NCI-H526 treated with DMSO at 0.1 percent for 48 hours (cell line): Measurements from ENCODE around the gene TMEM204.
"Not testable (repeated sequence)": the region's sequence is repeated elsewhere in the genome, so short reads cannot be mapped to it uniquely, and the experiment has no call there.

Source experiments
- DNase-seq: peaks from one replicate; lab custom pipeline; 2025; lab: John Stamatoyannopoulos, UW

The TMEM204 gene

DNA sequence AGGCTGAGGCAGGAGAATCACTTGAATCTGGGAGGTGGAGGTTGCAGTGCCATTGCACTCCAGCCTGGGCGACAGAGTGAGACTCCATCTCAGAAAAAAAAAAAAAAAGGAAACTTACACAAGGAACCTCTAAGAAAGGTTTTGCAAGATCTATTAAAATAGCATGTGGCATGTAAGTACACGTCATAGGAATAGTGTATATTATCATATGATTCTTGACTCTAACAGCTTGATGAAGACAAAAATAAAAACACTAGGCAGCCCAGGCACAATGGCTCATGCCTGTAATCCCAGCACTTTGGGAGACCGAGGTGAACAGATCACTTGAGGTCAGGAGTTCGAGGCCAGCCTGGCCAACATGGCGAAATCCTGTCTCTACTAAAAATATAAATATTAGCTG is 62.0 kb downstream of the TMEM204 start:
- DNase-seq = not testable (repeated sequence)

DNA sequence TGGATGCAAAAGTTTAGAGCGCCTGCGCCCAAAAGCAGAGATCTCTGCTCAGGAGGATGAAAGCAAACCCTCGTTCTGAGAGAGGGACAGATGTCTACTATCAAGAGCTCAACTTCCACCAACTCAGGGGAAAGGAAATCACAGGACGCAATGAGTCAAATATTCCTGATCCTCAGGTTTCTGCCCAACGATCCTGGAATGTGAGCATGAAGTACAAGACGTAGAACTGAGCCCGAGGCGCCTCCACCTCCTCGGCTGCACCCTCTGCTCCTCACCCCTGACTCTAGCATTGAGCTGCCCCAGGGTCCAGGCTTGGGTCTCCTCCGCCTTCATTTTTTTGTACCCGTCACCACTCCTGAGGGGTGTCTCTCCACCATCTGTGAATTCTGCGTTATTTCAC is 63.0 kb downstream of the TMEM204 start:
- no peak for DNase-seq

DNA sequence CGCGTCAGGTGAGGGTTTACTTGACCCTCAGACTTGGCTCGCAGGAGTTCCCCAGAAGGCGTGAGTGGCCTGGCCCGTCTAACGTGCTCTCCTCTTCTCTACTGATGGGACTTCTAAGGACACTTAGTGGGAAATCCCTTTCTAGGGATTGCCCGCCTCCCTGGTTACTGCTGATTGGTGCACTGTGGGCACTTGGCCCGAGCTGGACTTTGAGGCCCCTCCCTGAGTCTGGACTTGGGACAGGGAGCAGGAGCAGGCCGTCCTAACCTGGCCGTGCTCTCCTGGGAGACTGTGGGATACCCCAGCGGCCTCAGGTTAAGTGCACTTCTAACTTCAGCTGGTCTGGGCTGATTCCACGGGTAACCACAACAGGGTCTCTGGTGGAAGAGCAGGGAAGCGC is 63.7 kb downstream of the TMEM204 start:
- no peak for DNase-seq

DNA sequence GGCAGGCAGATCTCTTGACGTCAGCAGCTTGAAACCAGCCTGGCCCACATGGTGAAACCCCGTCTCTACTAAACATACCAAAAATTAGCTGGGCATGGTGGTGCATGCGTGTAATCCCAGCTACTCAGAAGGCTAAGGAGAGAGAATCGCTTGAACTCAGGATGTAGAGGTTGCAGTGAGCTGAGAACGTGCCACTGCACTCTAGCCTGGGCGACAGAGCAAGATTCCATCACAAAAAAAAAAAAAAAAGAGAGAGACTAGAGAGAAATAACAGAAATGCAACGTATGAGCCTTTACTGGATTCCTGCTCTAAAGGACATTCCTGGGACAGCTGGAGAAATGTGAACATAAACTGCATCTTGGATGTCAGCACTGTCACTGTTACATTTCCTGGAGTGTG is 67.6 kb downstream of the TMEM204 start:
- DNase-seq = no peak

DNA sequence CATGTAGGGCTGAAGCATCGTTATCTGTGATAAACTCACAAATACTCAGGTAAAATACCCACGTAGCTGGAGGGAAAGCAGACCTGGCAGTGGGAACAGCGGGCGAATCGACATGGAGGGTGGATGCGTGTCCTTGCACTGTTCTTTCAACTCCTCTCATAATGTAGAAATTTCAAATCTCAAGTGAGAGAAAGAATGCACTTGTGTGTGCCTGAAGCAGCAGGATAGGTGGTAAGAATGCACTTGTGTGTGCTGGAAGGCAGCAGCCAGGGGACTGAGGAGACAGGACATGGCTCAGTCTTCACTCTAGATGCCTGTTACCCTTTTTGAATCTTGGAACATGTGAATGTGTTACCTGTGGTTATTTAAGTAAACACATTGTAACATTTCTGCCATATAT is 68.0 kb downstream of the TMEM204 start:
- DNase-seq = no peak

DNA sequence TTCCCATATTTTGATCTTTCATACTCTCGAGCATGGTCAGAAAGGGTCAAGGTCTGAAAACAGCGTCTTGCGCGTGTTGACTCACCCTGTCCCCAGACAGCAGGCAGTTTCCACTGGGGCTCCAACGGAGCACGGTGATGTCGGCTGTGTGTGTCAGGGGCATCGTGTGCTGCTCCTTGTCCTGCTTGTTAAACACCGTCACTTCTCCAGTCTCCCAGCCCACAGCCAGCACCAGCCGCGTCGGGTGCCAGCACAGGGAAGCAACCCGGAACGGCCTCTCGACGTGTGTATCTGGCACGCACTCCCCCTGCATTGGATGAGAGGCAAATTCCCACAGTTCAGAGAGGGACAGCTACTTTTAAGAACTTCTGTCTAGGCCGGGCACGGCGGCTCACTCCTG is 68.8 kb downstream of the TMEM204 start:
- no peak for DNase-seq
